SJCRH30 (cell line): ENCODE results near the gene H6PD. TPM values are rescaled to one million over a fixed set of nuclear protein-coding genes. Genes with fewer than 3 reads are reported as not detected.

Experiments used
- DNase-seq, 2 experiments: peaks; one replicate each; pipeline ENCODE4 v3.0.0-alpha.2; 2015 to 2020
- H3K27ac ChIP-seq: fragments of 250-450 bp; sonication (Bioruptor Pico); 2 replicates; pipeline ENCODE4 v1.5.1; 2020; ENCODE audit warnings: mild to moderate bottlenecking, moderate library complexity
- H3K27me3 ChIP-seq: fragments of 250-450 bp; sonication (Bioruptor Pico); 2 replicates; pipeline ENCODE4 v1.5.1; 2020; ENCODE audit warnings: mild to moderate bottlenecking, moderate library complexity
- H3K36me3 ChIP-seq: fragments of 250-450 bp; sonication (Bioruptor Pico); 2 replicates; pipeline ENCODE4 v1.5.1; 2020; ENCODE audit warnings: mild to moderate bottlenecking, moderate library complexity
- H3K4me1 ChIP-seq: fragments of 250-450 bp; sonication (Bioruptor Pico); 2 replicates; pipeline ENCODE4 v1.5.1; 2020; ENCODE audit warnings: mild to moderate bottlenecking, moderate library complexity
- H3K4me3 ChIP-seq: fragments of 250-450 bp; sonication (Bioruptor Pico); 2 replicates; pipeline ENCODE4 v1.5.1; 2020; ENCODE audit warnings: mild to moderate bottlenecking, moderate library complexity
- H3K9me3 ChIP-seq: fragments of 250-450 bp; sonication (Bioruptor Pico); replicated peaks from 2 replicates; pipeline ENCODE4 v1.5.1; 2020; ENCODE audit warnings: mild to moderate bottlenecking, moderate library complexity
- total RNA-seq: library from RNA; depleted of rRNA; stranded (reverse); fragments of >200 nt; shearing (Covaris generic); gene quantifications from 2 replicates; pipeline ENCODE4 v1.2.3, GENCODE V29; 2014

H6PD gene
- total RNA-seq, 1 experiment from 2014 or later = 7.0 TPM

GRCh38 chr1:9241891-9242290 is 7.3 kb downstream of the H6PD start:
- H3K27me3 ChIP-seq = no peaks in the 10 kb centered on the region
- H3K4me1 ChIP-seq = peaks cover 24% of the 10 kb centered on the region
- DNase-seq = no peak
- no peak overlapping the region for H3K27ac ChIP-seq
- no peak overlapping the region for H3K4me3 ChIP-seq
- H3K36me3 ChIP-seq = no peaks in the 10 kb centered on the region
- no peaks in the 10 kb centered on the region for H3K9me3 ChIP-seq

GRCh38 chr1:9242338-9242969 is 7.9 kb downstream of the H6PD start:
- DNase-seq = peak in 1 of 2 experiments; percentile 38
- H3K27ac ChIP-seq = no peak overlapping the region
- H3K27me3 ChIP-seq = no peaks in the 10 kb centered on the region
- H3K4me1 ChIP-seq = peaks cover 24% of the 10 kb centered on the region
- no peaks in the 10 kb centered on the region for H3K9me3 ChIP-seq
- no peaks in the 10 kb centered on the region for H3K36me3 ChIP-seq
- no peak overlapping the region for H3K4me3 ChIP-seq

- Histone ChIP-seq H3K36me3 (no peaks in the 10 kb centered on the region), H3K9me3 (no peaks in the 10 kb centered on the region), H3K4me3 (no peak overlapping the region), H3K27ac (no peak overlapping the region), H3K27me3 (no peaks in the 10 kb centered on the region), H3K4me1 (peaks cover 24% of the 10 kb centered on the region)
- no peak for DNase-seq
These were observed 8.6 kb downstream of the H6PD start for GRCh38 chr1:9243066-9243739.

- Histone ChIP-seq H3K27me3 (no peaks in the 10 kb centered on the region), H3K9me3 (no peaks in the 10 kb centered on the region), H3K36me3 (no peaks in the 10 kb centered on the region), H3K27ac (no peak overlapping the region), H3K4me3 (no peak overlapping the region), H3K4me1 (peaks cover 18% of the 10 kb centered on the region)
- no peak for DNase-seq
These were observed 10.1 kb downstream of the H6PD start for GRCh38 chr1:9244501-9245229.

- Histone ChIP-seq H3K27ac (no peak overlapping the region), H3K36me3 (no peaks in the 10 kb centered on the region)
- DNase-seq = no peak
These were observed 10.7 kb downstream of the H6PD start for GRCh38 chr1:9245230-9245619.

DNA sequence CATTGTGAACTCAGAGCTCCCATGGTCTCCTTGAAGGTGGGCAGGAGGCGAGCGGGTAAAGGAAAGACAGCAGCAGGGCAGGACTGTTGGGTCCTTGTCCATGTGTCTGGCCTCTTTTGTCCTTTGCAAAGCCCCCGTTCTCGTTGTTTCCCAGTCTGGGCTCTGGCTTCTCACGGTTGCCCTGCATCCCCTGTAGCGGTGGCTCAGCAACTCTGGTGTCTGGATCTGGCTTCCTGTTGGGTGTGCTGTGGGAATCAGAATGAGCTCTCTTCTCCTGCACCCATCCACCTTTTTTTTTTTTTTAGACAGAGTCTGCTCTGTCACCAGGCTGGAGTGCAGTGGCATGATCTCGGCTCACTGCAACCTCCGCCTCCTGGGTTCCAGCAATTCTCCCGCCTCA is 11.1 kb downstream of the H6PD start:
- Histone ChIP-seq H3K27ac (no peak overlapping the region), H3K27me3 (no peaks in the 10 kb centered on the region), H3K4me1 (peaks cover 10% of the 10 kb centered on the region), H3K36me3 (no peaks in the 10 kb centered on the region), H3K4me3 (no peak overlapping the region), H3K9me3 (no peaks in the 10 kb centered on the region)
- no peak for DNase-seq

More at GRCh38 chr1:9245230-9245619, 10.7 kb downstream of the H6PD start:
- Histone ChIP-seq H3K4me3 (no peak overlapping the region), H3K27me3 (no peaks in the 10 kb centered on the region), H3K4me1 (peaks cover 14% of the 10 kb centered on the region), H3K9me3 (no peaks in the 10 kb centered on the region)

GRCh38 chr1:9246215-9246614 is 11.6 kb downstream of the H6PD start:
- no peak overlapping the region for H3K4me3 ChIP-seq
- H3K4me1 ChIP-seq = peaks cover 10% of the 10 kb centered on the region
- DNase-seq = no peak
- H3K27ac ChIP-seq = no peak overlapping the region
- no peaks in the 10 kb centered on the region for H3K36me3 ChIP-seq
- no peaks in the 10 kb centered on the region for H3K27me3 ChIP-seq
- H3K9me3 ChIP-seq = no peaks in the 10 kb centered on the region

- no peak overlapping the region for H3K27ac ChIP-seq
- H3K4me3 ChIP-seq = no peak overlapping the region
- no peaks in the 10 kb centered on the region for H3K36me3 ChIP-seq
- no peaks in the 10 kb centered on the region for H3K27me3 ChIP-seq
- no peak for DNase-seq
- H3K9me3 ChIP-seq = no peaks in the 10 kb centered on the region
- peaks cover 8% of the 10 kb centered on the region for H3K4me1 ChIP-seq
These were observed 12.5 kb downstream of the H6PD start for GRCh38 chr1:9246841-9247785.

DNA sequence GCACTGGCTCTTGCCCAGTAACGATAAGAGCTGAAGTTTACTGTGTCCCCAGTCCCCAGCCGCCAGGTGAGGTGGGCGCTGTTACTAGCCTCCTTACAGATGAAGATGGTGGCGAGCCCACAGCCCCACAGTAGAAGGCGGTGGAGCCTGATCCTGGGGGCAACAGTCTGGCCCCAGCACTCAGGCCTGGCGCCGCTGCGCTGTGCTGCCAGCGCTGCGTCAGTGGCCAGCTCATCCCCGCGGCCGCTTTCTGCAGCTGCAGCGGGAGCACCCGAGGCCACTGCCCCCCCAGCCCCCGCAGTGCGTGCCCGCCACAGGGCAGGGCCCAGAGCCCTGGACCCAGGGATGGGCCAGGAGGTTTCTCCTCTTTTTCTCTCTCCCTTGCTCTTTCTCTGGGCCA is 13.3 kb downstream of the H6PD start:
- Histone ChIP-seq H3K4me3 (no peak overlapping the region), H3K4me1 (peaks cover 9% of the 10 kb centered on the region; the same call in 1 of the 2 replicates), H3K27ac (no peak overlapping the region), H3K9me3 (no peaks in the 10 kb centered on the region), H3K36me3 (no peaks in the 10 kb centered on the region), H3K27me3 (no peaks in the 10 kb centered on the region)
- DNase-seq = no peak

DNA sequence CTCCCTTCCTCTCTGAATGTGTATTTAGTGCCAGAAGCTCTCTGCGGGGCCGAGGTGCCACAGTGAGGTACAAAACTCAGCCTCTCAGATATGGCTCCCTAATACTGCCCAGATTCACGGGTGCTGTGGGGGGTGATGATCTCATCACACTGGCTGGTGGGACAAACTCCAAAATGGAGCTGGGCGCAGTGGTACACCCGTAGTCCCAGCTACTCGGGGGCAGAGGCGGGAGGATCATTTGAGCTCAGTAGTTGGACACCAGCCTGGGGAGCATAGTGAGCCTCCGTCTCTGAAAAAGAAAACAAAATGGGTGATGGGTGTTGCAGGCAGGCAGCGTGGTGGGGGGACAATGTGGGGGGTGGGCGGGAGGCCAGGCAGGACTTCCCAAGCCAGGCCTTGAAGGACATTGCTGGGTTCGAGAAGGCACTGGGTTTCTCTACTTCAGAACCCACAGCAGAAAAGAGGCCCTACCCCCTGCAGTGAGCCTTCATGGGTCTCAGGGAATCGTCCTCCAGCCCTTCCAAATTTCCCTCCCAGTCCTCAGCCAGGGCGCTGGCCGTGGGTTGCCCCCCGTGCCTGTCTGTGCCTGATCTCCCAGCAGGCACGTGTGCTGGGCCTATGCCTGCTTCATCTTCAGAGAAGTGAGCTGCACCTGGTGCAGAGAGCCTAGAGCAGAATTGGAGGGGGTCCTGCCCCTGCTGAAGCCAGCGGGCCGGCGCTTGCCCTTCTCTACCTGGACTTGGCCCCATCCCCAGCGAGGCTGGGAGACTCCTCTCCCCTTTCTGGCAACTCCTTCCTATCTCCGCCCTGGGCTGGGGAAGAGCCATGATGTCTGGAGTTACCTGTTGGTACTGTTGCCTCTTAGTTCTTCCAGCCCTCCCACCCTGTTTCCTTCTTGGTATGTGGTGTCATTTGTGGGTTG is 14.0 kb downstream of the H6PD start:
- H3K36me3 ChIP-seq = no peaks in the 10 kb centered on the region
- no peaks in the 10 kb centered on the region for H3K27me3 ChIP-seq
- peaks cover 16% of the 10 kb centered on the region for H3K4me1 ChIP-seq
- no peak overlapping the region for H3K27ac ChIP-seq
- no peak overlapping the region for H3K4me3 ChIP-seq
- no peak for DNase-seq
- H3K9me3 ChIP-seq = no peaks in the 10 kb centered on the region

DNA sequence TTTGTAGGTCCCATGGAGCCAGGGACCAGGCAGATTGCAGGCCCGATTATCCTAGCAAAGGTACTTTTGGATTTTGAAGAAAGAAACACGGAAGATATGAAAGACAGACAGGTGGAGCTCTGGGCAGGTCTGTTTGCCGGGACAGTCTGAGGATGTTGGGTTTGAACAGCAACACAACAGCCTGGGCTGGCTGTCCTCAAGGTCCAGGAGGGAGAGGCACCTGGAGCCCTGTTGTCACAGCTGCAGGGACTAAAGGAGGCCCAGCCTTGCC is 14.6 kb downstream of the H6PD start:
- Histone ChIP-seq H3K9me3 (no peaks in the 10 kb centered on the region), H3K27me3 (no peaks in the 10 kb centered on the region), H3K4me1 (peaks cover 18% of the 10 kb centered on the region), H3K4me3 (no peak overlapping the region), H3K27ac (no peak overlapping the region), H3K36me3 (no peaks in the 10 kb centered on the region)
- DNase-seq = no peak

DNA sequence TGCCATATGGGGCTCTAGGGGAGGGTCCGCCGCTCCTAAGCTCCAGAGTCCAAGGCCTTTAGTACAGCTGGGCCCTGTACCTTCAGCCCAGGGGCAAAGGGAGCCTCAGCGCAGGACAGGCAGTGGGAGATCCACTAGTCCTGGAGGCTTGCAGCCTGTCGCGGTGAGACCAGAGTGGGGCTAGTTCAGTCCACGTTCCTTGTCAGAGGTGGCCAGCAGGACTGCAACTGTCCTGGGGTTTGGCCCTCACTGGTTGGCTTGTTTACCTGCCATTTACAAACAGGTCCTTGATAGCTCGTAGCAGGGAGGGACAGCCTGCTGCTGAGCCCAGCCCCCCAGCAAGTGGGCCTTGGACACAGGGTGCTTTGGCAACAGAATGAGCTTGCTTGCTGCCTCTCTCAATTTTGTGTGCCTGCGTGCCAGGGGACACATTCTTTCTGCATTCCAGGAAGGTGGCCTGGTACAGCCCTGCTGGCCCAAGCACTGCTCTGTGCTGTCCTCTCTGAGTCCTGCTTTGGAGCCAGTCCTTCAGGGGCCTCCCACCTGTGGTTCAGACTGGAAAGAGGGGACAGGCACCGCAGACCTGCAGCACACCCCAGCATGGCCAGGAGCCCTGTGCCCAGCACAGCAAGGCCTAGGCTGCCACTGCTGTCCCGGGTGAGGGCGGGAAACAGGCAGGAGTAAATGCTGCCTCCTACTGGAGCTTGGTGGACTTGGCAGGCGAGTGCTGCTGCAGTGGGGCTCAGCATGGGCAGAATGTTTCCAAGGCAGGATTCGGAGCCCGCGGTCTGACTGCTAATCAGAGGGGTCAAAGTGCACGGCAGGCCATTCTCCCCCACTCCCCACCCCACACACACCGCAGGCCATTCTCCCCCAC is 15.2 kb downstream of the H6PD start:
- Histone ChIP-seq H3K27ac (no peak overlapping the region), H3K9me3 (no peaks in the 10 kb centered on the region; the same call in 1 of the 2 replicates), H3K4me3 (no peak overlapping the region), H3K27me3 (no peaks in the 10 kb centered on the region), H3K4me1 (peaks cover 18% of the 10 kb centered on the region), H3K36me3 (no peaks in the 10 kb centered on the region)
- DNase-seq = peak; percentile 29 to 53
